ENCODE measurements around the gene EME2.

DNA sequence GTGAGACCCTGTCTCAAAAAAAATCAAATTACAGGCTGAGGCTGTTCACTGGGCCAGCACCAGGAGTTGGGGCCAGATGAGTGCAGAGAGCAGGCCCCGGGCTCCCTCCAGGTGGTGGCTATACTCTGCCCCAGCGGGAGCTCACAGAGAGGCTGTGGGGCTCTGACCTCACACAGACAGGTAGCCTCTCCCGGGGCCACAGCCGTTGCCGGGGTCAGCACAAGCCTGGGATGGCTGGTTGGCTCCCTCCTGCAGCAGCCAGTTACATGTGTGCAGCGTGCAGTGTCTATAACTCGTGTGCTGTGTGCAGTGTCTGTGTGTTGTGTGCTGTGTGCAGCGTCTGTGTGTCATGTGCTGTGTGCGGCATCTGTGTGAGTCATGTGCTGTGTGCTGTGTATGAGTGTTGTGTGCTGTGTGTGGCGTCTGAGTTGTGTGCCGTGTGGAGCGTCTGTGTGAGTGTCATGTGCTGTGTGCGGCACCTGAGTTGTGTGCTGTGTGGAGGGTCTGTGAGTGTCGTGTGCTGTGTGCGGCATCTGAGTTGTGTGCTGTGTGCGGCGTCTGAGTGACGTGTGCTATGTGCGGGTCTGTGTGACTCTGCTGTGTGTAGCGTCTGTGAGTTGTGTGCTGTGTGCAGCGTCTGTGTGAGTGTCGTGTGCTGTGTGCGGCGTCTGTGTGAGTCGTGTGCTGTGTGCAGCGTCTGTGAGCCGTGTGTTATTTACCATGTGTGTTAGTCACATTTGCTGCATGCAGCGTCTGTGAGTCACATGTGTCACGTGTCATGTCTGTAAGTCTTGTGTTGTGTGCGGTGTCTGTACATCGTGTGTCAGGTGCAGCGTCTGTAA is 45.7 kb upstream of the EME2 start:
- TF ChIP-seq, protein P1, sequence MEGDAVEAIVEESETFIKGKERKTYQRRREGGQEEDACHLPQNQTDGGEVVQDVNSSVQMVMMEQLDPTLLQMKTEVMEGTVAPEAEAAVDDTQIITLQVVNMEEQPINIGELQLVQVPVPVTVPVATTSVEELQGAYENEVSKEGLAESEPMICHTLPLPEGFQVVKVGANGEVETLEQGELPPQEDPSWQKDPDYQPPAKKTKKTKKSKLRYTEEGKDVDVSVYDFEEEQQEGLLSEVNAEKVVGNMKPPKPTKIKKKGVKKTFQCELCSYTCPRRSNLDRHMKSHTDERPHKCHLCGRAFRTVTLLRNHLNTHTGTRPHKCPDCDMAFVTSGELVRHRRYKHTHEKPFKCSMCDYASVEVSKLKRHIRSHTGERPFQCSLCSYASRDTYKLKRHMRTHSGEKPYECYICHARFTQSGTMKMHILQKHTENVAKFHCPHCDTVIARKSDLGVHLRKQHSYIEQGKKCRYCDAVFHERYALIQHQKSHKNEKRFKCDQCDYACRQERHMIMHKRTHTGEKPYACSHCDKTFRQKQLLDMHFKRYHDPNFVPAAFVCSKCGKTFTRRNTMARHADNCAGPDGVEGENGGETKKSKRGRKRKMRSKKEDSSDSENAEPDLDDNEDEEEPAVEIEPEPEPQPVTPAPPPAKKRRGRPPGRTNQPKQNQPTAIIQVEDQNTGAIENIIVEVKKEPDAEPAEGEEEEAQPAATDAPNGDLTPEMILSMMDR (IDR thresholded peaks at IDR 0.05): no peak
- TF ChIP-seq EZH2 (IDR thresholded peaks at IDR 0.05; ENCODE audit: borderline replicate concordance, insufficient read depth, low read depth, low read length, poor library complexity, severe bottlenecking): no peak

All from B cell (primary cell).